HEK293T (cell line): ENCODE data around the gene C1orf198.

Experiments
- BHLHE40 ChIP-seq: fragments of 450-650 bp; IDR thresholded peaks from 2 replicates; pipeline ENCODE4 v1.6.1; 2016; ENCODE audit warnings: mild to moderate bottlenecking, moderate library complexity, borderline replicate concordance
- ELF4 ChIP-seq: fragments of 450-650 bp; IDR thresholded peaks from 2 replicates; pipeline ENCODE4 v1.6.1; 2017; ENCODE audit warnings: antibody characterized with exemption
- FOXA1 ChIP-seq: fragments of 450-650 bp; IDR thresholded peaks from 2 replicates; pipeline ENCODE4 v1.6.1; 2016; ENCODE audit warnings: mild to moderate bottlenecking
- FOXM1 ChIP-seq: fragments of 450-650 bp; IDR thresholded peaks from 2 replicates; pipeline ENCODE4 v1.6.1; 2017; ENCODE audit warnings: mild to moderate bottlenecking, borderline replicate concordance
- NFRKB ChIP-seq: fragments of 450-650 bp; IDR thresholded peaks from 2 replicates; pipeline ENCODE4 v1.6.1; 2016; ENCODE audit warnings: mild to moderate bottlenecking, moderate library complexity
- PKNOX1 ChIP-seq: fragments of 450-650 bp; IDR thresholded peaks from 2 replicates; pipeline ENCODE4 v1.6.1; 2016
- SP1 ChIP-seq: fragments of 450-650 bp; IDR thresholded peaks from 2 replicates; pipeline ENCODE4 v1.6.1; 2017
- SUZ12 ChIP-seq: fragments of 450-650 bp; IDR thresholded peaks from 2 replicates; pipeline ENCODE4 v1.6.1; 2016; ENCODE audit warnings: mild to moderate bottlenecking
- TARDBP ChIP-seq: fragments of 450-650 bp; IDR thresholded peaks from 2 replicates; pipeline ENCODE4 v1.6.1; 2016

- no peak for TF ChIP-seq FOXM1
- no peak for TF ChIP-seq SP1
- TF ChIP-seq FOXA1 = no peak
- TF ChIP-seq ELF4 = no peak
- no peak for TF ChIP-seq TARDBP
- no peak for TF ChIP-seq NFRKB
- no peak for TF ChIP-seq PKNOX1
- TF ChIP-seq BHLHE40 = no peak
- TF ChIP-seq SUZ12 = no peak
Measured at GRCh38 chr1:230867101-230867902, 1.0 kb downstream of the C1orf198 start.
